CD14-positive monocyte (primary cell): ENCODE results near the gene LGSN. TPM values are rescaled to one million over a fixed set of nuclear protein-coding genes. Genes with fewer than 3 reads are reported as not detected.

ENCODE experiments used
- DNase-seq, 3 donors: peaks; one replicate each; pipeline ENCODE4 v3.0.0-alpha.2; 2011 to 2022
- H2AFZ ChIP-seq: 2 replicates; pipeline ENCODE4 v1.6.0; 2012; ENCODE audit warnings: mild to moderate bottlenecking, low read depth, low read length, inconsistent platforms; ENCODE audit not compliant: insufficient read depth, poor library complexity, severe bottlenecking
- H3K27ac ChIP-seq, 2 donors: 1 replicate in 1 of 2; 2 replicates in 1 of 2; pipeline ENCODE4 v1.5.1; 2012 to 2013; ENCODE audit warnings: low read length in 2 of 2, control low read depth in 1 of 2, inconsistent platforms in 1 of 2, low read depth in 1 of 2, mild to moderate bottlenecking in 1 of 2
- H3K27me3 ChIP-seq, 2 donors: one replicate each; pipeline versions ENCODE4 v1.6.0 to v1.6.1; 2011 to 2013; ENCODE audit warnings: low read length in 2 of 2; ENCODE audit not compliant: control insufficient read depth in 2 of 2, insufficient read depth in 2 of 2
- H3K36me3 ChIP-seq, 2 donors: replicated peaks in 1 of 2; 1 replicate in 1 of 2; 2 replicates in 1 of 2; pipeline versions ENCODE4 v1.5.1 to v1.6.1; 2012 to 2013; ENCODE audit warnings: low read length in 2 of 2, control low read depth in 1 of 2, inconsistent platforms in 1 of 2, mild to moderate bottlenecking in 1 of 2; ENCODE audit not compliant: insufficient read depth in 2 of 2, control insufficient read depth in 1 of 2
- H3K4me1 ChIP-seq, 2 donors: 1 replicate in 1 of 2; 2 replicates in 1 of 2; pipeline versions ENCODE4 v1.5.1 to v1.6.1; 2012 to 2013; ENCODE audit warnings: low read length in 2 of 2, control low read depth in 1 of 2, inconsistent platforms in 1 of 2, mild to moderate bottlenecking in 1 of 2, moderate library complexity in 1 of 2; ENCODE audit not compliant: insufficient read depth in 2 of 2, control insufficient read depth in 1 of 2
- H3K4me2 ChIP-seq: replicated peaks from 2 replicates; pipeline ENCODE3; 2012; ENCODE audit warnings: low read length, moderate library complexity, mild to moderate bottlenecking; ENCODE audit not compliant: poor library complexity, severe bottlenecking; ENCODE audit errors: extremely low read depth
- H3K4me3 ChIP-seq, 3 experiments: fragments of 200-600 bp in 1 of 3; sonication (generic) in 1 of 3; replicated peaks in 1 of 3; 1 replicate in 2 of 3; 2 replicates in 1 of 3; pipeline ENCODE4 v1.5.1; 2011 to 2013; ENCODE audit warnings: low read length in 3 of 3, mild to moderate bottlenecking in 3 of 3, control low read depth in 2 of 3, low read depth in 2 of 3, inconsistent platforms in 1 of 3, moderate library complexity in 1 of 3
- H3K79me2 ChIP-seq: 2 replicates; pipeline ENCODE4 v1.6.0; 2012; ENCODE audit warnings: mild to moderate bottlenecking, control low read depth, inconsistent platforms, low read length, moderate library complexity; ENCODE audit not compliant: insufficient read depth
- H3K9ac ChIP-seq: 2 replicates; pipeline ENCODE4 v1.6.0; 2017; ENCODE audit warnings: low read length, mild to moderate bottlenecking; ENCODE audit not compliant: insufficient read depth, poor library complexity, severe bottlenecking
- H3K9me3 ChIP-seq, 2 donors: replicated peaks in 1 of 2; 1 replicate in 1 of 2; 2 replicates in 1 of 2; pipeline versions ENCODE4 v1.5.1 to v1.6.1; 2012 to 2013; ENCODE audit warnings: low read length in 2 of 2, control low read depth in 1 of 2; ENCODE audit not compliant: control insufficient read depth in 1 of 2, insufficient read depth in 1 of 2
- H4K20me1 ChIP-seq: 2 replicates; pipeline ENCODE4 v1.6.0; 2012; ENCODE audit warnings: mild to moderate bottlenecking, low read length, control low read depth, moderate library complexity; ENCODE audit not compliant: insufficient read depth
- H3K27ac Mint-ChIP-seq, 7 donors: one replicate each; pipeline ENCODE4 v1.8.0; 2020; ENCODE audit warnings: mild to moderate bottlenecking in 7 of 7, mixed read lengths in 7 of 7, moderate library complexity in 6 of 7, inconsistent platforms in 2 of 7
- H3K27me3 Mint-ChIP-seq, 3 donors: one replicate each; pipeline ENCODE4 v1.8.0; 2021 to 2022; ENCODE audit warnings: low read depth in 3 of 3, mild to moderate bottlenecking in 3 of 3, mixed read lengths in 3 of 3, moderate library complexity in 3 of 3, inconsistent platforms in 1 of 3
- H3K36me3 Mint-ChIP-seq, 2 donors: one replicate each; pipeline ENCODE4 v1.8.0; 2020; ENCODE audit warnings: mixed read lengths in 2 of 2, inconsistent platforms in 1 of 2, mild to moderate bottlenecking in 1 of 2
- H3K4me1 Mint-ChIP-seq: one replicate; pipeline ENCODE4 v1.8.0; 2020; ENCODE audit warnings: mild to moderate bottlenecking, mixed read lengths
- H3K4me3 Mint-ChIP-seq, 2 donors: one replicate each; pipeline ENCODE4 v1.8.0; 2020; ENCODE audit warnings: mild to moderate bottlenecking in 2 of 2, mixed read lengths in 2 of 2, moderate library complexity in 1 of 2
- H3K9me3 Mint-ChIP-seq, 7 donors: one replicate each; pipeline ENCODE4 v1.8.0; 2020 to 2022; ENCODE audit warnings: mixed read lengths in 7 of 7, mild to moderate bottlenecking in 6 of 7, moderate library complexity in 6 of 7, inconsistent platforms in 2 of 7
- WGBS: methylation state at CpG from one replicate; pipeline ENCODE4 v1.1.5; 2013; ENCODE audit warnings: missing lambda C conversion rate; ENCODE audit not compliant: insufficient coverage; 5-methylcytosine and 5-hydroxymethylcytosine counted together
- intact Hi-C, 2 donors: fragments of 100-400 bp; cut with micrococcal nuclease; formaldehyde crosslinking; loops; one replicate each; pipeline versions ENCODE4 v1.15.0 to v1.15.1; 2023
- polyA plus RNA-seq, 3 donors: library from polyadenylated mRNA; depleted of rRNA in 1 of 3; unstranded in 2 of 3; stranded (reverse) in 1 of 3; fragments of 300-500 nt in 2 of 3; fragments of >200 nt in 1 of 3; fragmentation: Illumina TruSeq in 2 of 3; gene quantifications; 1 replicate in 2 of 3; 2 replicates in 1 of 3; pipeline ENCODE4 v1.2.3, GENCODE V29; 2012 to 2021
- TF ChIP-seq, protein P1 (sequence below): fragments of 200-600 bp; IDR thresholded peaks from one replicate; pipeline ENCODE4 v1.8.0; 2022; ENCODE audit warnings: antibody characterized with exemption, mild to moderate bottlenecking

The LGSN gene
- polyA plus RNA-seq, 3 donors: not detected

GRCh38 chr6:63303476-63303875 lies 16.3 kb downstream of the LGSN start:
- Histone ChIP-seq H4K20me1 (no peaks in the 10 kb centered on the region), H2AFZ (no peak overlapping the region), H3K79me2 (no peaks in the 10 kb centered on the region), H3K4me1 (no peaks in the 10 kb centered on the region), H3K27ac (no peak overlapping the region), H3K9ac (no peak overlapping the region), H3K36me3 (no peaks in the 10 kb centered on the region), H3K9me3 (peaks cover 0 to 2% of the 10 kb centered on the region in 2 donors), H3K4me3 (no peak overlapping the region), H3K27me3 (no peaks in the 10 kb centered on the region), H3K4me2 (no peak overlapping the region)
- peaks cover 0 to 2% (median 0%) of the 10 kb centered on the region in 3 donors for H3K27me3 Mint-ChIP-seq
- no peaks in the 10 kb centered on the region for H3K36me3 Mint-ChIP-seq
- intact Hi-C loops: no loop called here
- no peaks in the 10 kb centered on the region for H3K4me1 Mint-ChIP-seq
- H3K9me3 Mint-ChIP-seq: peaks cover 0 to 4% (median 0%) of the 10 kb centered on the region in 7 donors
- no peak overlapping the region for H3K27ac Mint-ChIP-seq
- DNase-seq: no peak
- H3K4me3 Mint-ChIP-seq: no peak overlapping the region
- TF ChIP-seq, protein P1, sequence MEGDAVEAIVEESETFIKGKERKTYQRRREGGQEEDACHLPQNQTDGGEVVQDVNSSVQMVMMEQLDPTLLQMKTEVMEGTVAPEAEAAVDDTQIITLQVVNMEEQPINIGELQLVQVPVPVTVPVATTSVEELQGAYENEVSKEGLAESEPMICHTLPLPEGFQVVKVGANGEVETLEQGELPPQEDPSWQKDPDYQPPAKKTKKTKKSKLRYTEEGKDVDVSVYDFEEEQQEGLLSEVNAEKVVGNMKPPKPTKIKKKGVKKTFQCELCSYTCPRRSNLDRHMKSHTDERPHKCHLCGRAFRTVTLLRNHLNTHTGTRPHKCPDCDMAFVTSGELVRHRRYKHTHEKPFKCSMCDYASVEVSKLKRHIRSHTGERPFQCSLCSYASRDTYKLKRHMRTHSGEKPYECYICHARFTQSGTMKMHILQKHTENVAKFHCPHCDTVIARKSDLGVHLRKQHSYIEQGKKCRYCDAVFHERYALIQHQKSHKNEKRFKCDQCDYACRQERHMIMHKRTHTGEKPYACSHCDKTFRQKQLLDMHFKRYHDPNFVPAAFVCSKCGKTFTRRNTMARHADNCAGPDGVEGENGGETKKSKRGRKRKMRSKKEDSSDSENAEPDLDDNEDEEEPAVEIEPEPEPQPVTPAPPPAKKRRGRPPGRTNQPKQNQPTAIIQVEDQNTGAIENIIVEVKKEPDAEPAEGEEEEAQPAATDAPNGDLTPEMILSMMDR: no peak

- no peak overlapping the region for H3K9ac ChIP-seq
- no peak overlapping the region for H2AFZ ChIP-seq
- peaks cover 0 to 2% of the 10 kb centered on the region in 2 donors for H3K9me3 ChIP-seq
- H3K4me2 ChIP-seq: no peak overlapping the region
- peaks cover 0 to 5% (median 0%) of the 10 kb centered on the region in 3 donors for H3K27me3 Mint-ChIP-seq
- TF ChIP-seq, protein P1: no peak
- no peaks in the 10 kb centered on the region for H3K79me2 ChIP-seq
- H4K20me1 ChIP-seq: no peaks in the 10 kb centered on the region
- H3K27me3 ChIP-seq: no peaks in the 10 kb centered on the region
- no peaks in the 10 kb centered on the region for H3K36me3 Mint-ChIP-seq
- no peaks in the 10 kb centered on the region for H3K4me1 ChIP-seq
- no peak overlapping the region for H3K4me3 ChIP-seq
- no peaks in the 10 kb centered on the region for H3K36me3 ChIP-seq
- H3K27ac Mint-ChIP-seq: no peak overlapping the region
- no peaks in the 10 kb centered on the region for H3K4me1 Mint-ChIP-seq
- intact Hi-C loops: no loop called here
- H3K4me3 Mint-ChIP-seq: no peak overlapping the region
- no peak overlapping the region for H3K27ac ChIP-seq
- DNase-seq: no peak
- peaks cover 0 to 4% (median 0%) of the 10 kb centered on the region in 7 donors for H3K9me3 Mint-ChIP-seq
- WGBS: no CpG with 5 or more reads among the region's 2 CpGs
Observed at GRCh38 chr6:63299667-63300066, 20.1 kb downstream of the LGSN start.
